ENCODE results near the gene EED.

DNA sequence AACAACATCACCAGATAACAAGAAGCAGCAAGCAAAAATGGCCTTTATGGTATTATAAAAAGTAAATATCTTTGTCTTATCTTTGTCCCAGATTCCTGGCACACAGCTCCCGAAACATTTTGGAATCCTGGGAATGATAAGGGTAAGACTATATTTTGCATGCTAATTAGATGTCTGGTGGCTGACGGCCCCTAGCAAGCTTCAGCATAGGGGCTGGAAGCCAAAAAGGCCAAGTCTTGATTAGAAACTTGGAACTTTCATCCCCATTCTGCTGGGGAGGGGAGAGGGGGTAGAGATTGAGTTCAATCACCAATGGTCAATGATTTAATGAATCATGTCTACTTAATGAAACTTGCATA lies 38.2 kb upstream of the EED start:
- TF ChIP-seq POLR2AphosphoS5 (IDR thresholded peaks at IDR 0.05; ENCODE audit: low read depth): no peak
- TF ChIP-seq, protein P1, sequence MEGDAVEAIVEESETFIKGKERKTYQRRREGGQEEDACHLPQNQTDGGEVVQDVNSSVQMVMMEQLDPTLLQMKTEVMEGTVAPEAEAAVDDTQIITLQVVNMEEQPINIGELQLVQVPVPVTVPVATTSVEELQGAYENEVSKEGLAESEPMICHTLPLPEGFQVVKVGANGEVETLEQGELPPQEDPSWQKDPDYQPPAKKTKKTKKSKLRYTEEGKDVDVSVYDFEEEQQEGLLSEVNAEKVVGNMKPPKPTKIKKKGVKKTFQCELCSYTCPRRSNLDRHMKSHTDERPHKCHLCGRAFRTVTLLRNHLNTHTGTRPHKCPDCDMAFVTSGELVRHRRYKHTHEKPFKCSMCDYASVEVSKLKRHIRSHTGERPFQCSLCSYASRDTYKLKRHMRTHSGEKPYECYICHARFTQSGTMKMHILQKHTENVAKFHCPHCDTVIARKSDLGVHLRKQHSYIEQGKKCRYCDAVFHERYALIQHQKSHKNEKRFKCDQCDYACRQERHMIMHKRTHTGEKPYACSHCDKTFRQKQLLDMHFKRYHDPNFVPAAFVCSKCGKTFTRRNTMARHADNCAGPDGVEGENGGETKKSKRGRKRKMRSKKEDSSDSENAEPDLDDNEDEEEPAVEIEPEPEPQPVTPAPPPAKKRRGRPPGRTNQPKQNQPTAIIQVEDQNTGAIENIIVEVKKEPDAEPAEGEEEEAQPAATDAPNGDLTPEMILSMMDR (IDR thresholded peaks at IDR 0.05; ENCODE audit: insufficient read depth, low read length): no peak
